GM19397 (cell line): ENCODE results near the gene CHD5.
A peak's percentile ranks its signal among the peaks of the same experiment; 100 is the strongest.

Experiments
- ATAC-seq: cut with Tn5 transposase; IDR thresholded peaks from one replicate; pipeline ENCODE4 v1.9.1; 2021; ENCODE audit warnings: mild to moderate bottlenecking, moderate library complexity; ENCODE audit not compliant: unreplicated experiment

The CHD5 gene

DNA sequence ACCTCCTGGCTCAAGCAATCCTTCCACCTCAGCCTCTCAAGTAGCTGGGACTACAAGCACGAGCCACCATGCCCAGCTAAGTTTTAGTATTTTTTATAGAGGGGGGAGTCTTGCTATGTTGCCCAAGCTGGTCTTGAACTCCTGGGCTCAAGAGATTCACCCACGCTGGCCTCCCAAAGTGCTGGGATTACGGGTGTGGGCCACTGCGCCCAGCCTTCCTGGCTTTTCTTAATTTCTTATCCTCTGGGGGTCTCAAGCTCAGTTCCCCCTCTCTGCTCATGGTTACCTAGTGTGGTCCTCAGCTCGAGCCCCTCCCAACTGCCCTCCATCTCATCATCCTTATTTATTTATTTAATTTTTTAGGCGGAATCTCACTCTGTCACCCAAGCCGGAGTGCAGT, 22.1 kb upstream of the CHD5 start:
- no peak for ATAC-seq

GRCh38 chr1:6200188-6200809, 20.2 kb upstream of the CHD5 start:
- no peak for ATAC-seq

DNA sequence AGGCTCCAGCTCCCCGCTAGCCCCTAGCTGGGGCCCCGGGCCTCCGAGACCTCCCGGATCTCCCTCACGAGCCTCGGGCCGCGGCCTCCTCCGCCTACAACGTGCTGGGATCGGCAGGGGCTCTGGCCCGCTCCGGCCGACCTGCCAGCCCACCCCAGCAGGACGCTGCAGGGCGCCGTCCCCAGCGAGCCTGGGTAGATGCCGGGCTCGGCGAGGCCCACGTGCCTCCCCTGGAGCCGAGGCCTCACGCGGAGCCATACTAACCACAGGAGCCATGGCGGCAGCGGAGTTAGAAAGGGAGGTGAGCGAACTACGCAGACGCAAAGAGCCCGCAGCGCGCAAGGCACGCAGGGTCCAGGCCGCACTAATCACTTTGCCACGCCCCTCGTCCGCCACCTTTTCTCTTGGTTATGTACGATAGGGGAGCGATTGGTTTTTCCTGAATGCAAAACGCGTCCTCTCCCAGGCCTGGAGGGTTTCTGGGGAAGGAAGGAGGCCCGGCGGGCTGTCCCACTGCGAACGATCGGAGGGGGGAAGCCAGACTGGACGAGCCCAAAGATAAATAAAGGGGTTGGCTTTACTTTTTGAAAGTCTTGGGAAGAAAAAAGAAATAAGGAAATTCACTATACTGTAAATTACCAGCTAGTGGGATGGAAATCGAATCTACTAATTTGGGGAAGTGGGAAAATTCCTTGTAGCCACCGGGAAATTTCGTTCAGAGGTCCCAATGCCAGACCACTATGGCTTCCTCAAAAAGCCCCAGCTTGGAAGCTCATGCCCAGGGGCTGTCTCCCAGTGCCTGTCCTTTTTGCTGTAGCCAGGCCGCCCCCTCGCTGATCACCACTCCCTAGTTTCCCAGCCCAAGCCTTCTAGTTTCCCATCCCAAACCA, 19.4 kb upstream of the CHD5 start, which contains the start of gene RPL22:
Gene RPL22, minus strand, starts transcription at position 298 of the 890 bp plus-strand sequence. Its CDS starts 22 bp downstream, at position 276.
- peak; percentile 91 for ATAC-seq

- peak; percentile 24 for ATAC-seq
Measured at GRCh38 chr1:6198646-6199297, 18.7 kb upstream of the CHD5 start.

- no peak for ATAC-seq
Measured at GRCh38 chr1:6197746-6198427, 17.8 kb upstream of the CHD5 start.

DNA sequence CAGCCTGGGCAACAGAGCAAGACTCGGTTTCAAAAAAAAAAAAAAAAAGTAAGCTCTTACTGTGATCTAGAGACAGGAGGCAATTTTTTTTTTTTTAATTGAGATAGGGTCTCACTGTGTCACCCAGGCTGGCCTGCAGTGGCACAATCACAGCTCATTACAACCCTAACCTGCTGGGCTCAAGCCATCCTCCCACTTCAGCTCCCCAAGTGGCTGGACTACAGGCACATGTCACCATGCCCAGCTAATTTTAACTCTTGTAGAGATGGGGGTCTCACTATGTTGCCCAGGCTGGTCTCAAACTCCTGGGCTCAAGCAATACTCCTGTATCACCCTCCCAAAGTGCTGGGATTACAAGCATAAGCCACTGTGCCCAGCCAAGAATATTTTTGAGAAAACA, 11.8 kb upstream of the CHD5 start:
- ATAC-seq = no peak

GRCh38 chr1:6188466-6188865, 8.3 kb upstream of the CHD5 start:
- ATAC-seq = no peak

- ATAC-seq = no peak
Measured at GRCh38 chr1:6185635-6186382, 5.7 kb upstream of the CHD5 start.

DNA sequence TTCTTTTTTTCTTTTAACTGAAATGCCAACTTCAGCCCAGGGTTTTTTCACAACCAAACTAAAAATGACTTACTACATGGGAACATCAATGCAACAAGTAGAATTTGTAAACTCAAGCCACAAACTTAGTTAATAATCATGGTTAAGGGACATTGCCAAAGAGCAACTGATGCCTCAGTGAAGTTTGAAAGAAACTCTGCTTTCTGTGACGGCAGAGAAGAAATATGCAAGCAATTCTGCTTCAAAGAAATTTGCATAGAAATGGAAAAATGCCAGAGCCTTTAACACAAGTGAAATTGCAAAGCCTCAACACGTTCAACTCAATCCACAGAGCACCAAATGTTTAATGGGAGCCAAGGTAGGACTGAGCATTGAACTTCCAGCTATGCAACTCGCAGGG, 5.0 kb upstream of the CHD5 start:
- ATAC-seq = no peak

DNA sequence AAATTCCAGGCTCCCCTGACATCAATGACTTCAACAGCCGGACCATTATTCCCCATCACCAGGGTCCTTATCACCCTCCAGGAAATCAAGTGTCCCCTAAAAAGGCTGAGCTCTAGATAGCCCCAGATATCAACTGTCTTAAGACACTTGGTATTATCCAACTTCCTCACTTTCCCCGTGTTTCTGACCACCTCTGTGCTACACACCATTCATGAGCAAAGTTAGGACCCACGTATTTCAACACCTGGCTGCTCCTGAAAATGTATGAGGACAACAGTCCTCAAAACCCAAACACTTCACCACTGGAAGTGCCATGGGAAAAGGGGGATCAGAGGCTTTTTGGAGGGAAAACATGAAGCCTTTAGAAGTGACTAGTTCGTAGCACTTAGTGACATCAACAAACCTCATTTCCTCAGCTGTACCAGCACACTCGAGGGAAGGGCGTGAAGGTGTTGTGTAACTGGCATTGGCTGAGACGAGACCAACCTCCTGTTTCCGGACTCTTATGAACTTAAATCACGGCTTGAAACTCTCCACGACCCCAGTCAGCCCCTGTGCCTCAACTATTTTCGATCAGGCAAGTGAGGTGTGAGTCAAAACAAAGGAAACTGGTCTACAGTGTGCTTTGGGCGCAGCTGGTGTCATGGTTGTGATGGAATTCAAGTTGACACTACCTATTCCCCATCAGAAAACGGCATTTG, 4.1 kb upstream of the CHD5 start:
- no peak for ATAC-seq

DNA sequence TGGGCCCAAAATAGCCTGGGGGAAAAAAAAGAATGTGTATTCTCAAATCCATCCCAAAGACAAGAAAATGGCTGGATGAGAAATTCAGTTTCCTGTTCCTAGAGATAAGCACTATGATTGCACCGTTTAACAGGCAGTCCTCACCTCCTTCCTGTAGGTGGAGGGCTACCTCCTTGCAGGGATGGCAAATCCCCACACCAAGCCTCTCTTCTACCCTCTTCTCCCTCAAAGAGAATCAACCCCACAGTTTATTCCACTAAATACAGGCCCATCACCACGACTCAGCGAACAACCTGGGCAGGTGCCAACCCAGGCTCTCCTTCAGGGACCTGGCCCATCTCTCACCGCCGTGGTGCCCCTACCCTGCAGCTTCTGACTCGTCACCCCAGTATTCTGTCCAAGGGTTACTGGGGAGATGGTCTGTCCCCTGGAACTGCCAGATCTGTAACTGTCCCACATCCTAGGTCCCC, 3.4 kb upstream of the CHD5 start:
- ATAC-seq = no peak

- no peak for ATAC-seq
Measured at GRCh38 chr1:6181347-6181770, 1.2 kb upstream of the CHD5 start.

DNA sequence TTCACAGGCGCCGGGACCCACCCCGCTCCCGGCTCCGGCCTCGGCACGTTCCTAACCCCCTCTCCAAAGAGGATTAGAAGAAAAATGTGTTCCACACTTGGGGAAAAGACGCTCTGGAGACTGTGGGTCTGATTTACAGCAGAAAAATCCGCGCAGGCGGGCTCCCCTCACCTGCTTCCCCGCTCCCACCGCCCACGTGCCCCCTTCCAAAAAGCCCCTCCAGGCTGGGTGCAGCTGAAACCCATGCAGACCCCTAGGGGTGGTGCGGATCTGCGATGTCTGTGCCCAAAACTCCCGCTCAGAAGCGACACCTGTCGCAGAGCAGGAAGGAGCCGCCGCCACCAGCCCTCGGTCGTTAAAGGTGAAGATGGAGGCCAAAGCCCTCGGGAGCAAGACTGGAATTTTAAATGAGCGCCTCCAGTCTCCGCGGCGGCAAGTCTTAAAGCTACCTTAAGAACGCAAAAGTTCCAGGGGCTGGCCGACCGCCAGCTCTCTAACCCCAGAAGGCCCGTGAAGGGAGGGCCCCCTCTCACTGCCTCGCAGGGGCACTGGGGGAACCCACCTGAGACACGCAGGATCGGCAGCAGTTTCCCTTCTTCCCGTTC, 688 bp upstream of the CHD5 start:
- no peak for ATAC-seq

- ATAC-seq = no peak
Measured at GRCh38 chr1:6179564-6180175, 451 bp downstream of the CHD5 start.

- no peak for ATAC-seq
Measured at GRCh38 chr1:6178751-6179563, 1.2 kb downstream of the CHD5 start.

GRCh38 chr1:6177681-6178380, 2.3 kb downstream of the CHD5 start:
- no peak for ATAC-seq

- ATAC-seq = no peak
Measured at GRCh38 chr1:6176779-6177178, 3.3 kb downstream of the CHD5 start.
